Stimulated activated CD4-positive, alpha-beta T cell treated with anti-CD3 and anti-CD28 coated beads, Interleukin-2, amount 100 ng/mL, for 24 hours (primary cell): ENCODE results near the gene LRRC17.
"Not testable (repeated sequence)": the region's sequence is repeated elsewhere in the genome, so short reads cannot be mapped to it uniquely, and the experiment has no call there.

Source experiments
- DNase-seq, 2 donors: peaks; one replicate each; pipeline ENCODE4 v3.0.0-alpha.2; 2020

LRRC17 gene

DNA sequence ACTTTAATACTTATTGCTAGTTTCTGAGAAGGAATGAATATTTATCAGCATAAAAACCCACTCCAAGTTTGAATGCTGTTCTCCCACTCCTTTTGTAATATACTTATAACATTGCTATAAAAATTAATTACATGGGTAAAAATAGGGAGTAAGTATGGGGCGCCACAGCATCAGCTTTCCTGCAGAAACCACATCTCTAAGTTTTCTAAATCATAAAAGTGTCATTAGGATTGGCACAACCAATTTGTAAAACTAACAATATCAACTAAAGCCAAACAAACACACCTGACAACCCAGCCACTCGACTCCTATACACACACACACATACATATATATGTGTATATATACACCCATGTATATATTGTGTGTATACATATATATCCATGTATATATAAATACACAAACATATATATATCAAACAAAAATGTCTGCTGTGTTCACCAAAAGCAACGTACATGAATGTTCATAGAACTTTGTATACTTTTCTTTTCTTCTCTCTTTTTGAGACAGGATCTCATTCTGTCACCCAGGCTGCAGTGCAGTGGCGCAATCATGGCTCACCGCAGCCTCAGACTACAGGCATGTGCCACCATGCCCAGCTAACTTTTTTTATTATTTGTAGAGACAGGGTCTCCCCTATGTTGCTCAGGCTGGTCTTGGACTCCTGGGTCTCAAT is 14.8 kb upstream of the LRRC17 start:
- no peak for DNase-seq

DNA sequence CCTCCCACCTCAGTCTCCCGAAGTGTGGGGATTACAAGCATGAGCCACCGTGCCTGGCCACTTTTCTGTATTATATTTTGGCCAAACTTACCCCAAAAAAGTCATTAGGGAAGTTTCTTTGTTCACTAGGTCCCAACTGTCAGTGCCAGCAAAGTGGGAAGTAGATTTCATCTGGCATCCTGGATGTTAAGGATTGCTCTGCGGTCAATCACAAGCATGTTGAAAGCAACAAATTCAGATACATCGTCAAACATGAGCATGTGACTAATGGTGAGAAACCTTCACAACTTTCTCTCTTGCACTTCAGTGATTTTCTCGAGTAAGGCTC is 14.3 kb upstream of the LRRC17 start:
- DNase-seq: no peak

DNA sequence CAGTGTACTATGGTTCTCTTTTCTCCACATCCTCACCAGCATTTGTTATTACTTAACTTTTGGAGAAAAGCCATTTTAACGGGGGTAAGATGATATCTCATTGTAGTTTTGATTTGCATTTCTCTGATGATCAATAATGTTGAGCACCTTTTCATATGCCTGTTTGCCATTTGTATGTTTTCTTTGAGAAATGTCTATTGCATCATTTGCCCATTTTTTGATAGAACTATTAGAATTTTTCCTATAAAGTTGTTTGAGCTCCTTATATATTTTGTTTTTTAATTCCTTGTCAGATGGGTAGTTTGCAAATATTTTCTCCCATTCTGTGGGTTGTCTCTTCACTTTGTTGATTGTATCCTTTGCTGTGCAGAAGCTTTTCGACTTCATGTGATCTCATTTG is 10.7 kb upstream of the LRRC17 start:
- DNase-seq: not testable (repeated sequence)

DNA sequence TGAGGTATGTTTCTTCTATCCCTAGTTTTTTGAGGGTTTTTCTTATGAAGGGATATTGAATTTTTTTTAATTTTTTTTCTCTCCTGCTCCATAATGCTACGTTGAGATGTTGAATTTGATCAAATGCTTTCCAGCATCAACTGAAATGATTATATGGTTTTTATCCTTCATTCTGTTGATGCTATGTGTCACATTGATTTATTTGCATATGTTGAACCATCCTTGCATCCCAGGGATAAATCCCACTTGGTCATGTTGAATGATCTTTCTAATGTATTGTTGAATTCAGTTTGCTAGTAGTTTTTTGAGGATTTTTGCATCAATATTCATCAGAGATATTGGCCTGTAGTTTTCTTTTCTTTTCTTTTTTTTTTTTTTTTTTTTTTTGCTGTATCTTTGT is 9.2 kb upstream of the LRRC17 start:
- not testable (repeated sequence) for DNase-seq

DNA sequence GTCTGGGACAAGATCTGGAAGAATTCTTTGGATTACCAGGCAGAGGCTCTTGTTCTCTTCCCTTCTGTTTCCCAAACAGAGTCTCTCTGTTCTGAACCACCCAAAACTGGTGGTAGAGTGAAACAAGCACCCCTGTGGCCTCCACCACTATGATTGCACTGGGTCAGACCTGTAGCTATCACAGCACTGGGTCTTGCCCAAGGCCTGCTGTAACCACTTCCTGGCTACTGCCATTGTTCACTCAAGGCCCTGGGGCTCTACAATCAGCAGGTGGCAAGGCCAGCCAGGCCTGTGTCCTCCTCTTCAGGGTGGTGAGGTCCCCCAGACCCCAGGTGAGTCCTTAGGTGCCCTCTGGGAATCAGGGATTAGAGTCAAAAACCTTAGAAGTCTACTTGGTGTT is 4.1 kb upstream of the LRRC17 start:
- no peak for DNase-seq

DNA sequence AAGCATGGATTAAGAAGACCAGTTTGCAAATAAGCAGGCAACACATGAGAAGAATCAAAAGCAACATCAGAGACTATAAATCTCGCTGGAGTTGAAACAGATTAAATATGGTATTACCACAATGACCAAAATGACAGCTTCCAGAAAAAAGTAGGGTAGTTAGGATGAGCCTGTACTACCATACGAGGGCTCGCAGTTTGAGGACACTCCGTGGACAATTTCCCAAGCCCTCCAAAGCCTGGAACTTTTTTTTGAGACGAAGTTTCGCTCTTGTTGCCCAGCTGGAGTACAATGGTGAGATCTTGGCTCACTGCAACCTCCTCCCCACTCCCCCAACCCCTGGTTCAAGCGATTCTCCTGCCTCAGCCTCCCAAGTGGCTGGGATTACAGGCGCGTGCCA is 1.0 kb downstream of the LRRC17 start:
- DNase-seq: no peak

DNA sequence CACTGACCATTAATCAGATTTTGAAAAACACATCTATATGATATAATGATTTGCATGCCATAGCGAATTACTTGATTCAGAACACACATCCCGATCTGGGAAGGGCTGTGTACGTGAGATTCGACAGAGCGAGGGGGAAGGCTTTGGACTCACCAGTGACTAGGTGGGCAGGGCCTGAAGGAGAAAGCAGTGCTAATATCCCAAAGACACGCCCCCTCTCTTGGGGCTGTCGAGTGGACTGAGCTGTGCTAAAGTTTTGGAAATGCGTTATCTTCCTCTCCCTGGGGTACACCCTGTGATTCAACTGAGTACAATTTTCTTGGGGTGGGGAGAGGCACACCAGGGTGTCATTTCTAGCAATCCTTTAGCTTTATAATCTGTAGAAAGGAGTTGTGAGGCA is 1.8 kb downstream of the LRRC17 start:
- DNase-seq: no peak

DNA sequence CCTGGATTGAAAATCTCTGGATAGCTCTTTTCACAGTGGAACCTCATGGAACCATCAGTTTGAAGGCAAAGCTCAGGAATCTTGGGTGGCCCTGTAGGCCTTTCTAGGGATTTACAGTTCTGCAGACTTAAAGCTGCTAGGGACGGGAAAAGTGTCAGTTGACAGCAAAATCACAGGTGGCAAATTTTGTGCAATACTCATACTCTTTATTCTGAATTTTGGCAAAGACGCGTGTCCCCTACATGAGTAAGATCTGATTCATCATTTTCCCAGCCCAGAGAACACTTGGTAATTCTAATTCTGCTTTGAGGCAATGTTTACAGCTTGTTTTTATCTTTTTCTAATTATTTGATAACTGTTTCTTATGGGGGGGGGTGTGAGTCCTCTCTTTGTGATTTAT is 3.6 kb downstream of the LRRC17 start:
- no peak for DNase-seq

DNA sequence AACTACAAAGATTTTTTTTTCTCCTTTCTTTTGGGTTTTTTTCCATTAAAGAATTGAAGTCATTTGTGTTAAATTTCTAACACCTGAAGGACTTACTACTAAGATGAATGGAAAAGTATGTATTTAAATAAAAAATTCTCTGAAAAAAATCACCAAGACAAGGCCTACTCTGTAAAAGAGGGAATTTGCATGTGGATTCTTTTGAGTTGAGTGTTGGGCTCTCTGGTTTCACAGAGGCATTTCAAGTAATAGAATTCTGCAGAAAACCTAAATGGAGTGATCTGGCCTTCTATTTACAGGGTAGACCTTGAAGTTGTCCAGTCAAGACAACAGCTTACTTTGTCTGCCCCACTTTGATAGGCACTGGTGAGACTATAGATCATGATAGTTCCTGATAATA is 4.1 kb downstream of the LRRC17 start:
- DNase-seq: no peak

DNA sequence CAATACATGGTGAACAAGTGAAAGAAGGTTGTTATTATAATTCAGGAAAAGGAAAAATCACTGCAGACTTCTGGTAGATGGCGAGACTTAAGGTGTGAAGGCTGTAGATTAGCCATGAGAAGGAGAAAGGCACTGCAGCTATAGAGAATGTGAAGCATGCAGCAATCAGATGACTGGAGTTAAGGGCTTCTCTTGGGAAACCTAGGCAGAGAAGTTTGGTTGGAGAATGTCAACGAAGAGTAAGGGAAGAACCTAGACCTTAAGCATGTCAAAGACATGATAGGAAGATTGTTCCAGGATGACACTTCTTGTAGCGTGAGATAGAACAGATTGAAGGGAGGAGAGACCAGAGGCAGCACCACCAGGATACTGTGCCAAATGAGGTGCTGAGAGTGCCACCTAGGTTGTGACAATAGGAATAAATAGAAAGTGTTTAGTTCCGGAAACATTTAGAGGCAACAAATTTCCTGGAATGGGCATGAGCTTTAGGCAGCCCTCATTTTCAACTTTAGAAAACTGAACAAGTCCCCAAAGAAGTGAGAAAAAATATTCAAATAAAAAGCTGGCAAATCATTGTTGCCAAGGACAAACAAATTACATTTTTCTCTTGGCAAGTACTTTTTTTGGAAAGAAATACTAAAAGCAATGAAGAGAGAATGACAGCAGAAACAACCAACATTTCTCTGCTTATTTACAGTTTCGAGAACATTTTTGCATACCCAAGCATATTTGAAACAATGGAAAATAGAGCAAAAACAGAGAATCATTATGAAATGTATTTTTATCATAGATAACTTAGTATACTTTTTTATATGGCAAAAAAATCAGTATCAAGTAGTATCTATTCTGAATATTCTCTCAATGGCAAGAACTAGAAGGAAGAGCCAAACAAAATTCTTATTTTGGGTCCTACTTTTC is 4.9 kb downstream of the LRRC17 start:
- DNase-seq: no peak

DNA sequence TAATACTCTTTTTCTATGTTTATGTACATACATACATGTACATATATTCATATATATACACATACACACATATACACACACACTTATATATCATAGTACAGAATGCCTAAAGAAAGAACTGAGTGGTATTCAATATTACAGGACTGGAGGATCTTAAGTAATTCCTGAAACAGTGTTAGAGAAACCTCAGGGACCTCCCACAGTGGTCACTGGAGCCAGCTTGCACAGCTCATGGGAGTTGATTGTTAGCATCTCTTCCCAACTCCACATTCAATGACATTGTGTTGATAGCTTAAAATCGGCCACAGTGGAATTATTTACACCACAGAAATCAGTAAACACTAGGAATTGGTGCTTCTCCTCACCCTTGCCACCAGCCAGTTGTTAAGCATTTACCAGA is 6.0 kb downstream of the LRRC17 start:
- no peak for DNase-seq

DNA sequence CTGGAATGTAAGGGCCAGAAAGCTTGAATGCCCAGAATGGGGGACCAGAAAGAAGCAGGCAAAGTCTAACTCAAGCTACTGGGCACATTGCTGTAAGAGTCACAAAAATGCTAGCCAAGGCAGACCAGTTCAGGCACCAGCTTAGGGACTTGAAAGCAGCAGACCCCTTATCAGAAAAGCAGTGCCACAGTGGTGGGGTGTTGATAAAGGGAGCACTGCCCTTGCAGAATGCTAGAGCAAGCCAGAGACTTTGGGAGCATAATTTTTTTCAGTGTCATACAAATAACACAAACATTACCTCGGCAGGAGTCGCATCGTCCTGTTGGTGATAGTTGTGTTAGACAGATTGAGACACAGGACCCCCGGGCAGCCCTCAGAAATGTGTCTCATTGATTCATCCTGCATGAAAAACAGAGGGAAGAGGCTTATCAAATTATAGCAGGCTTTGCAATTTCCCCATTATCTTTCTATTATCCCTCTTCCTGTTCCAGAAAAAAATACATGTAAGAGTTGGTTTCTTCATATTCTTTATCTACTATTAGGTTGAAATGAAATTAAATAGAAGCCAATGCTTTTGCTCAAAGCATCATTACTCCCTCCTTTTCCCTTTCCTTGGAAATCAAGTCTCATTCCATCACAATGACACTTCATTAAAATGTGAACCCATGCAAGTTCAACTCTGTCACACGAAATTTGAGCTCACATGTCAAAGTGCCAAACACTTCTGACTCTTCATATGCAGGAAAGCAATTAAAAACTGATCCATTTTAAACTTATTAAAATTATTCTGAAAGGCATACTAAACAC is 13.4 kb downstream of the LRRC17 start:
- DNase-seq: no peak

DNA sequence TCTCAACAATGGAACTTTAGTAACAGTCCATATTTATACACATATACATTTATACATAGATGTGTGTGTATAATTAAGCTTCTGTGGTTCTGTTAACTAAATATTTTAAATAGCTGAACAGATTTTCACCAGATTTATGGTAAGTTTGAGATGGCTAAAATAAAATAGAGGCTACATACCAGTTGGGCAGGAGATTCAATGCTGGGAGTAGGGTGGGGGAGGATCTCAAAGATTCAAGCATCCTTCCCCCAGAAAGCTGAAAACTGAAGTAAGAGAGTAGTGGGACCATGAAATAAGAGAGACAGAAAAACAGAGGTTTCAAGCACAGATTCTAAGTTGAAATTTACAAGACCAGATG is 14.0 kb downstream of the LRRC17 start:
- DNase-seq: no peak

DNA sequence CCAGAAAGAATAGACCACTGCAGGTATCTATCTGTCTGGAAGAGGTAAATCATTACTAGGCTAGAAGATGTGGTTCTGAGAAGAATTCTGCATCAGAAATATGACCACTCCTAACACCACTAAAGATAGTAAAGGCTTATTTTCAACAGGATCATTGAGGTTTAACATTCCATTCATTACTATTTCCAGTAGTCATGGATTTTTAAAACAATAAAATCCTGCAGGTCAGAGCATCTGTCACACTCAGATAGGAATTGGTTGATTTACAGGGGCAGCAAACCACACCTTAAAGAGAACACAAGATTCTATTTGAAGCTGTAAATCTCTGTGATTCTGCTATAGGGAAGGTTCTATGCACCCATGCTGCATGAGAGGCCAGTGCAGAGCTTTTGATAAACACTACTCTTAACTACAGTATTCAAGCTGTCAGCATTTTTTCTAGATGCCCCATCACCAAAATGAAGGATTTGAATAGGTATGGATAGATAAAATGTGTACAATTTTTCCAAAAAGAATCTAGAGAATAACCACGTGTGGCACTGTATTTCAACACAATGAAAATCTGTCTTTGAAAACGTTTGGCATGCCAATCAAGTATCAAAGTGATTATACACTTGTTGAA is 14.6 kb downstream of the LRRC17 start:
- DNase-seq: no peak

DNA sequence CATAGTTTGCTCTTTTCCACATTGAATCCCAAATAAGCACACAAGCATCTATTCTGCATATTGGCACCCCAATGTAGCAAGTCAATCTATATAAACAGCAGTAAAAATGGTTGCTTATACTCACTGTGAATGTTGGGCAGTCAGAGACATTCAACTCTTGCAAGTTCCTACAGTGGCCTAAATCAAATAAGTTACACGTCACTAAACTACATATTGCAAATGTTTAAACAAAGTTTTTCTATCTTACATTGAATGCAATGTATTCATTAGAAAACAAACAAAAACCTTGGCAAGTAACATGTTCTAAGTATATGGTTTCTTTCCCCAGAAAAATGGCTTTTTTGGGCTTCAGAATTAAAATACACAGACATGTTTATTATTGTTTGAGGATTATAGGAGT is 19.0 kb downstream of the LRRC17 start:
- no peak for DNase-seq

DNA sequence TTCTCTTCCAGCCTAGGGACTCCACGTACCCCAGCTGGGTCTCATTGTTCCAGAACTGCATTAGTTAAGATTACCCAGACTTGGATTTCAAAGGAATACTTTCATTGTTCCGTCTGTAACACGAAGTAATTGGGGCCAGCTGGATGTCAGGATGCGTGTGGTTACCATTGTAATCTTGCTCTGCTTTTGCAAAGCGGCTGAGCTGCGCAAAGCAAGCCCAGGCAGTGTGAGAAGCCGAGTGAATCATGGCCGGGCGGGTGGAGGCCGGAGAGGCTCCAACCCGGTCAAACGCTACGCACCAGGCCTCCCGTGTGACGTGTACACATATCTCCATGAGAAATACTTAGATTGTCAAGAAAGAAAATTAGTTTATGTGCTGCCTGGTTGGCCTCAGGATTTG is 21.0 kb downstream of the LRRC17 start:
- DNase-seq: no peak

DNA sequence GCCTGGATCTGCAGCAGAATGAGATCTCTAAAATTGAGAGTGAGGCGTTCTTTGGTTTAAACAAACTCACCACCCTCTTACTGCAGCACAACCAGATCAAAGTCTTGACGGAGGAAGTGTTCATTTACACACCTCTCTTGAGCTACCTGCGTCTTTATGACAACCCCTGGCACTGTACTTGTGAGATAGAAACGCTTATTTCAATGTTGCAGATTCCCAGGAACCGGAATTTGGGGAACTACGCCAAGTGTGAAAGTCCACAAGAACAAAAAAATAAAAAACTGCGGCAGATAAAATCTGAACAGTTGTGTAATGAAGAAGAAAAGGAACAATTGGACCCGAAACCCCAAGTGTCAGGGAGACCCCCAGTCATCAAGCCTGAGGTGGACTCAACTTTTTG is 21.4 kb downstream of the LRRC17 start:
- no peak for DNase-seq

DNA sequence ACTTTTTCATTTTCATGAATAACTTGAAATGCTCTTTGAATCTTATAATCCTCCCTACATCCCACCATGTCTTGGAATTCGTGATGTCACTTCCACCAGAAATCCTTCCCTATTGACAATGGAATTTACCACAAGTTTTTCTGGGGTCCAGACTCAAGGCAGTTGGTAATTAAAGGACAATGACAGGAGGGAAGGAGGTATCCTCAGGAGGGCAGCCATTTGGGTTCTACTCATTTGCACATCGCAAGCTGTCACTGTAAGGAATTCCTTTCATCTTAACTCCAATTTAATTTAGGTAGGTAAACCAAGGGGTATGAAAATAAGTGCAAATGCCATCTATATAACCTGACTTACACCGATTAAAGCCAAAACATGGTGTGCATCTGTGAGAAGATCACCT is 21.9 kb downstream of the LRRC17 start:
- no peak for DNase-seq

DNA sequence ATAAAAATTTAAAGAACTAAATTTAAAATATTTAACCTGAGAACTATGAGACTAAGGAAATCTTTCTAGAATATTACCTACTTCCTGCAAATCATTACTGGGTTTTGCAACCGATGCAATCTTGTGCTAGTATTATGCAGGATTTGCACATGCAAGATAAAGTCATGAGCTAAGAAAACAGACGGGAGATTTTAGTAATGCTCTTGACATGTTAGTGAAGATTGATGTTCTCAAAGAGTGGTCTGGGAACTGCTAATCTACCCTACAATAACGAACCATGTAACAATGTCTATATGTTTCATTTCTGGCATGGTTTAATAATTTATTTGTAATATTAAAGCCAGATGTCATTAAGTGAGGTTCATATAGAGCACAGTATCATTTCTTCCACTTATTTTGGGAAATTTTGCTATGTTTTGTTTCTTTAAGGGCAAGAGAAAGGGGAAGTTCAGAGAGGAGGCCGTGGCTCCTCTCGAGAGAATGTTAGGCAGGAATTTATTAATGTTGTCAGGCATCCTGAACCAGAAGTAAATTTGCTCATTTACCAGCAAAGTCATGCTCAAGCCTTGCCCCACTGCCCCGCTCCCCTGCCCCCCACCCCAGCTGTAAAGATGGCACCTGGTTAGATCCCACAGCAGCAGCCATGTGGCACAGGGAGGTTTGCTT is 22.8 kb downstream of the LRRC17 start:
- no peak for DNase-seq

DNA sequence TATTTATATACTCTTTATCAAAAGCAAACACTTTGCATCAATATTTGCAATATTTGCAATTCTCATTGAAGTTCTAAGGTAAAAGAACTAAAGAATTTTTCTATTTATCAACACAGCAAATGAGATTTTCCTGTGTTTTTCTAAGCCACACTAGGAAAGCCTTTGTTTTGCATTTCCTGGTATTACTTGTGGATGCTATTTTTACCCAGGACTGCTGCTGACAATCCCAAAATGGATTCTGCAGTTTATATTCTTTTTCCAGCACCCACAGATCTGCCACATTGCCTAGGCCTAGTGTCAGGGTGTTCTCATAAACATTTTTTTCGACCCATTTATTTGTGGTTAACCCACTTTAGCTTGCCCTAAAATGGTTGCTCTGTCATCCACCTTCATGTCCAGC is 25.9 kb downstream of the LRRC17 start:
- no peak for DNase-seq

DNA sequence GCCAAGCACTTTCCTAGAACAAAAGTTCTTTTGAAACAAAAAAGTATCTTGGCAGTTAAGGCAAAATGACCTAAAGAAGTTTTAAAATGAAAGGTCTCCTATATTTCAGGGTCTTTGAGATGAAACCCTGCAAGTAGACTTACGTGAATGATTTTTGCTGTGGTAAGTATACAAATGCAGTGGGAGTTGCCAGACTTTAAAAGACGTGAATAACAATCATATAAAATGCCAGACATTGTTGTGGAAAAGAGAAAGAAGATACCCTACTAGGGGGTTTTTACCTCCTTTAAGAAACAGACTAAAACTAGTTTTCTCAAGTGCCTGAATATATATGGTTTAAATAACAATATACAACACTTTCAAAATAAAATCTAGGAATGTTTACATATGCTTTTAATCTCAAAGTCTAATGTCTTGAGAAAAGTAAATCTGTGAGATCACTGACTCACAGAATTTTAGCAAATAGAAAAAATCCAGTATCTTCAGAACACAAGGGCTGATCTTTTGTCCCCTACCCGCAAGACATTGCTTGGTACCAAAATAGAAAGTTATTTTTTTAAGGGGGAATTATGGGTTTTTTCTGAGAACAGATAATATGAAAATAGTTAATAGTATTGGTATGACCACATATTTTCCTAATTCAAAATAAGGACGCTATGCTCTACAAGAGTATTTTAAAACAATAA is 29.5 kb downstream of the LRRC17 start:
- no peak for DNase-seq

DNA sequence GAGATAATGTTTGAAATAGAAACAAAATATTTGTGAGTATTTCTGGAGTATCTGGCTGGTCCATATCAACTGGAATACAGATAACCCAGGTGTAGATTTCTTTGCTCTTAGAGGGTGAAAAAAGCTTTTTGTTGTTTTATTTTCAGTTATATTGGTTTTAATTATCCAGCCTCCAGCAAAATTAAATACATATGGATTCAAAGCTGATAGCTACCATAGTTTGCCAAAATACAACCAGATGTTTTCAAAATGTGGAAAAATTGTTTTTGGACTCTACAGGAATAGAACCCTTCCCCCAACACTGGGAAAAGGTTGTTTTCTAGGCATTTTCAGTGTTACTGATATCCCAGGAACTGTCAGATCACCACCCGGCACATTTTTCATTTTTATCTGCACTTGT is 30.1 kb downstream of the LRRC17 start:
- DNase-seq: no peak
